Esophagus squamous epithelium (tissue), 5 donors: Measurements from ENCODE around the gene HELLS. TPM values are rescaled to one million over a fixed set of nuclear protein-coding genes. Genes with fewer than 3 reads are reported as not detected.
A peak's percentile ranks its signal among the peaks of the same experiment; 100 is the strongest.

Source experiments
- DNase-seq: peaks from one replicate; lab custom pipeline; 2025; lab: John Stamatoyannopoulos, UW
- H3K27ac ChIP-seq, 4 donors: fragments of 200-600 bp; sonication (generic); one replicate each; pipeline ENCODE4 v1.5.1; 2016 to 2019; ENCODE audit warnings: mild to moderate bottlenecking in 1 of 4
- H3K27me3 ChIP-seq, 4 donors: fragments of 200-600 bp; sonication (generic); 1 replicate in 3 of 4; 2 replicates in 1 of 4; pipeline versions ENCODE4 v1.5.1 to v1.6.0; 2017 to 2021; ENCODE audit warnings: antibody characterized with exemption in 1 of 4
- H3K36me3 ChIP-seq, 3 donors: fragments of 200-600 bp; sonication (generic); one replicate each; pipeline ENCODE4 v1.5.1; 2016 to 2019
- H3K4me1 ChIP-seq, 3 donors: fragments of 200-600 bp; sonication (generic); one replicate each; pipeline ENCODE4 v1.5.1; 2017 to 2019
- H3K4me3 ChIP-seq, 4 donors: fragments of 200-600 bp; sonication (generic); 1 replicate in 3 of 4; 2 replicates in 1 of 4; pipeline ENCODE4 v1.5.1; 2016 to 2019; ENCODE audit warnings: mild to moderate bottlenecking in 2 of 4, moderate library complexity in 1 of 4
- H3K9me3 ChIP-seq, 3 donors: fragments of 200-600 bp; sonication (generic); one replicate each; pipeline ENCODE4 v1.5.1; 2016 to 2019
- POLR2A ChIP-seq, 4 donors: fragments of 450-650 bp; IDR thresholded peaks; one replicate each; pipeline ENCODE4 v1.6.1; 2017; ENCODE audit warnings: antibody characterized with exemption in 4 of 4, mild to moderate bottlenecking in 4 of 4, moderate library complexity in 3 of 4
- WGBS, 2 donors: methylation state at CpG; one replicate each; pipeline ENCODE4 v1.1.5; 2018; 5-methylcytosine and 5-hydroxymethylcytosine counted together
- intact Hi-C: fragments of 100-400 bp; cut with DNase I; formaldehyde crosslinking; loops from one replicate; pipeline ENCODE4 v1.15.0; 2022
- total RNA-seq, 4 donors: library from RNA; depleted of rRNA; stranded (reverse); fragments of >200 nt; gene quantifications; one replicate each; pipeline ENCODE4 v1.1.0, GENCODE V29; 2016
- TF ChIP-seq, protein P1 (sequence below), 6 experiments: fragments of 450-650 bp in 4 of 6; fragments of 200-600 bp in 2 of 6; sonication (generic) in 2 of 6; IDR thresholded peaks; one replicate each; pipeline ENCODE4 v1.5.1; 2016 to 2019; ENCODE audit warnings: antibody characterized with exemption in 6 of 6, mild to moderate bottlenecking in 4 of 6, moderate library complexity in 4 of 6
- donor health status: DM: yes; HTN: yes; CAD: no.

Gene HELLS
- total RNA-seq, 4 donors from 2014 or later, result 16.8 to 90.8 (median 35.6) TPM

DNA sequence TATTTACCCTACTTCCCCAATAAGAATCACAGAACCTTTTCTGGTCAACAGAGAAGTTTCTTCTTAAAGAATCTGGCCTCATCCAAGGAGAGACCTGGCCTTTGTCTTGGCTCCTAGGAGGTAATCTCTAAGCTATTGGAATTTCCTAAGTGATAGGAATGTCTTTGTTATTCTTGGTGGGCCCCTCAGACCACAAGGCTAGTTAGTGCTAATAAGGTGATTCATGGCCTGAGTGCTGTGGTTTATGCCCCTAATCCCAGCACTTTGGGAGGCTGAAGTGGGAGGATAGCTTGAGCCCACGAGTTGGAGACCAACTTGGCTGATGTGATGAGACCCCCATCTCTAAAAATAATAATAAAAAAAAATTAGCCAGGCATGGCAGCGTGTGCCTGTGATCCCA, 78.0 kb downstream of the HELLS start:
- TF ChIP-seq POLR2A (IDR thresholded peaks at IDR 0.05), result no peak
- TF ChIP-seq, protein P1, sequence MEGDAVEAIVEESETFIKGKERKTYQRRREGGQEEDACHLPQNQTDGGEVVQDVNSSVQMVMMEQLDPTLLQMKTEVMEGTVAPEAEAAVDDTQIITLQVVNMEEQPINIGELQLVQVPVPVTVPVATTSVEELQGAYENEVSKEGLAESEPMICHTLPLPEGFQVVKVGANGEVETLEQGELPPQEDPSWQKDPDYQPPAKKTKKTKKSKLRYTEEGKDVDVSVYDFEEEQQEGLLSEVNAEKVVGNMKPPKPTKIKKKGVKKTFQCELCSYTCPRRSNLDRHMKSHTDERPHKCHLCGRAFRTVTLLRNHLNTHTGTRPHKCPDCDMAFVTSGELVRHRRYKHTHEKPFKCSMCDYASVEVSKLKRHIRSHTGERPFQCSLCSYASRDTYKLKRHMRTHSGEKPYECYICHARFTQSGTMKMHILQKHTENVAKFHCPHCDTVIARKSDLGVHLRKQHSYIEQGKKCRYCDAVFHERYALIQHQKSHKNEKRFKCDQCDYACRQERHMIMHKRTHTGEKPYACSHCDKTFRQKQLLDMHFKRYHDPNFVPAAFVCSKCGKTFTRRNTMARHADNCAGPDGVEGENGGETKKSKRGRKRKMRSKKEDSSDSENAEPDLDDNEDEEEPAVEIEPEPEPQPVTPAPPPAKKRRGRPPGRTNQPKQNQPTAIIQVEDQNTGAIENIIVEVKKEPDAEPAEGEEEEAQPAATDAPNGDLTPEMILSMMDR (IDR thresholded peaks at IDR 0.05), result no peak
- H3K9me3 ChIP-seq, result no peaks in the 10 kb centered on the region
- no peak overlapping the region for H3K27ac ChIP-seq
- WGBS, 2 donors, result 56 to 69% methylated on average over 2 of the region's 2 CpGs
- intact Hi-C loops, result no loop called here
- H3K4me1 ChIP-seq, result peaks cover 0 to 15% (median 4%) of the 10 kb centered on the region in 3 donors
- no peak overlapping the region for H3K4me3 ChIP-seq
- no peaks in the 10 kb centered on the region for H3K27me3 ChIP-seq
- no peaks in the 10 kb centered on the region for H3K36me3 ChIP-seq
- no peak for DNase-seq

DNA sequence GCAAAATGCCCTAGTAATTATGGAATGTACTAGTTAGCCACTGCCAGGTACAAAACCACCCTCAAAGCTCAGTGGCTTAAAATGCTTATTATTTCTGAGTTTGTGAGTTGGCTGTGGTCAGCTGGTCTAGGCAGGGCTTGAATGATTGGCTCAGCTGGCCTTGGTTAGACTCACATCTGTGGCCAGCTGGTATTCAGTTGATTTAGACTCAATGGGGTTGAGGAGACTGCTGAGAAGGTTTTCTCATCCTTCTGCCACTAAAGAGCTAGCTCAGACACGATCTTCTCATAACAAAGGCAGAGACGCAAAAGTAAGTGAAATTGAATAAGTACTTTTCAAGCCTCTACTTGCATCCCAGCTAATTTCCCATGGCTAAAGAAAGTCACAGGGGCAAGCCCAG, 80.9 kb downstream of the HELLS start:
- Histone ChIP-seq H3K36me3 (no peaks in the 10 kb centered on the region), H3K4me1 (peaks cover 0 to 15% (median 4%) of the 10 kb centered on the region in 3 donors), H3K27me3 (no peaks in the 10 kb centered on the region), H3K27ac (no peak overlapping the region), H3K4me3 (no peak overlapping the region), H3K9me3 (no peaks in the 10 kb centered on the region)
- WGBS, 2 donors, result 7 to 31% methylated on average over 2 of the region's 2 CpGs
- no peak for DNase-seq
- TF ChIP-seq, protein P1 (IDR thresholded peaks at IDR 0.05), result no peak
- TF ChIP-seq POLR2A (IDR thresholded peaks at IDR 0.05), result no peak
- intact Hi-C loops, result no loop called here

DNA sequence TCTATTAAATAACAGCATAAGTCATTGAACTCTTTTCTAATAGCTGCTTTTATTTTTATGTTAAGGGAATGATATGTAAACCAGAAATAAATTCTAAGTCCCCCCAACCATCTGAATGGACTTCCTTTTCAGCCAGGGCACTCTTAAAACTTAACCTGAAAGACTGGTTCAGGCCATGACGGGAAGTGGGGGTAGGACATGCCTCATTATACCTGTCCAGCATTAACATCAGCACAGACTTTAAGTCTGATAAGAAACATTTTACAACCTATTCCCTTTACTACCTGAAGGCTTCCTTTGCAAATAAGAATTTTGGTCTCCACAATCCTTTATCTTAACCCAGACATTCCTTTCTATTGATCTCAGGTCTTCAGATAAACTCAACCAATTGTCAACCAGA, 81.9 kb downstream of the HELLS start:
- WGBS, 2 donors, result 43 to 47% methylated on average over 1 of the region's 1 CpG
- peaks cover 0 to 15% (median 4%) of the 10 kb centered on the region in 3 donors for H3K4me1 ChIP-seq
- DNase-seq, result no peak
- intact Hi-C loops, result no loop called here
- H3K27ac ChIP-seq, result no peak overlapping the region
- H3K9me3 ChIP-seq, result no peaks in the 10 kb centered on the region
- H3K36me3 ChIP-seq, result no peaks in the 10 kb centered on the region
- TF ChIP-seq, protein P1 (IDR thresholded peaks at IDR 0.05), result no peak
- no peak for TF ChIP-seq POLR2A (IDR thresholded peaks at IDR 0.05)
- H3K27me3 ChIP-seq, result no peaks in the 10 kb centered on the region
- no peak overlapping the region for H3K4me3 ChIP-seq

DNA sequence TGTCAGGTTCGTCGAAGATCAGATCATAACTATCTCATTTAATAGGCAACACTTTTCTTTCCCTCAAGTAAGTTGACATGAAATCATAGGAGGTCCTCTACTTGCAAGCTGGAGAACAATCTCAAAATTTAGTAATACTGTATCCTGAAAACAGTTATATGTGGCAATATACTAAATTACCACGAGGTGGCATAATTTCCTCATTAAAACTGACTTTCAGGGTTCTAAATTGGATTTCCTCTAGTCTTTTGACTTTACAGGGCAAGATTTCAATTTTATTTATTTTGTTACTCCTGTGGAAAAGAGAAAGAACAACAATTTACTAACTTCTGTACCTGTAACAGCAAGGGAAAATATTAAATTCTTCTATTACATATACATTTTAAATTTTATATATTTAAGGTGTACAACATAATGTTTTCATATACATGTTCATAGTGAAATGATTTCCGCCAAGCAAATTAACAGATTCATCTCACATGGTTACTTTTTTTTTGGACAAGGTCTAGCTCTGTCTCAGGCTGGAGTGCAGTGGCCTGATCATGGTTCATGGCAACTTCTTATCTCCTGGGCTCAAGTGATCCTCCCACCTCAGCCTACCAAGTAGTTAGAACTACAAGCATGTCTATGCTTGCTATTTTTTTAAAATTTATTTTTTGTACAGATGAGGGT, 84.6 kb downstream of the HELLS start:
- intact Hi-C loops, result no loop called here
- TF ChIP-seq, protein P1 (IDR thresholded peaks at IDR 0.05), result peak; percentile 13 to 69 (median 48)
- TF ChIP-seq POLR2A (IDR thresholded peaks at IDR 0.05), result no peak
- Histone ChIP-seq H3K36me3 (no peaks in the 10 kb centered on the region), H3K4me1 (peaks cover 0 to 15% (median 4%) of the 10 kb centered on the region in 3 donors), H3K27ac (no peak overlapping the region), H3K4me3 (no peak overlapping the region), H3K27me3 (no peaks in the 10 kb centered on the region), H3K9me3 (peaks cover 0 to 8% (median 0%) of the 10 kb centered on the region in 3 donors)
- WGBS, 2 donors, result 22% methylated on average over 4 of the region's 4 CpGs
- no peak for DNase-seq

DNA sequence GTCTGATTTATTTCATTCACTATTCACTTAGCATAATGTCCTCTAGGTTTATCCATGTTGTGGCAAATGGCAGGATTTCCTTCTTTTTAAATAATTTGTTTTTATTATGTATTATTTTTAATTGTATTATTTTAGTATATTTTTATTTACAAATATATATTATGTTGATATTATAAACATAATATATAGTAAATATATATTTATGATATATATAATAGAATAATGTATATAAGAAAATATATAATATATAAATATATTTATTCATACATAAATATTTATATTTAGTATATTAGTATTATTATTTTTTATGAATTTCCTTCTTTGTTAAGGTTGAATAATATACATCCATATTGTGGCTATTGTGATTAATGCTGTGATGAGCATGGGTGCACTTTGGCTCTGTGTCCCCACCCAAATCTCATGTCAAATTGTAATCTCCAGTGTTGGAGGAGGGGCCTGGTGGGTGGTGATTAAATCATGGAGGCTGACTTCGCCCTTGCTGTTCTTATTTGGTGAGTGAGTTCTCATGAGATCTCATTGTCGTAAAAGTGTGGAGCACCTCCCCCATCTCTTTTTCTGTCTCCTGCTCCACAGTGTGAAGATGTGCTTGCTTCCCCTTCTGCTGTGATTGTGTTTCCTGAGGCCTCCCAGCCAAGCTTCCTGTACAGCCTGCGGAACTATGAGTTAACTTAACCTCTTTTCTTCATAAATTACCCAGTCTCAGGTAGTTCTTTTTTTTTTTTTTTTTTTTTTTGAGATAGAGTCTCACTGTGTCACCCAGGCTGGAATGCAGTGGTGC, 85.7 kb downstream of the HELLS start:
- intact Hi-C loops, result no loop called here
- TF ChIP-seq, protein P1 (IDR thresholded peaks at IDR 0.05), result no peak
- TF ChIP-seq POLR2A (IDR thresholded peaks at IDR 0.05), result no peak

More for the DNA sequence above, 85.7 kb downstream of the HELLS start:
- no peak for DNase-seq
- no peak overlapping the region for H3K27ac ChIP-seq
- H3K27me3 ChIP-seq, result no peaks in the 10 kb centered on the region
- H3K4me1 ChIP-seq, result peaks cover 0 to 12% (median 4%) of the 10 kb centered on the region in 3 donors
- no peak overlapping the region for H3K4me3 ChIP-seq
- peaks cover 0 to 8% (median 0%) of the 10 kb centered on the region in 3 donors for H3K9me3 ChIP-seq
- 71 to 75% methylated on average over 3 of the region's 3 CpGs for whole genome bisulfite sequencing, 2 donors
- no peaks in the 10 kb centered on the region for H3K36me3 ChIP-seq
